ENCODE data around the gene TRAF2. TPM values are rescaled to one million over a fixed set of nuclear protein-coding genes. Genes with fewer than 3 reads are reported as not detected.

TRAF2 gene
- total and polyA plus RNA-seq, 2 donors from 2014 or later: 11.4 to 16.9 TPM

- no peaks in the 10 kb centered on the region for H3K9me3 ChIP-seq (ENCODE audit: control insufficient read depth in 2 of 3, insufficient read depth in 1 of 3, low read length in 3 of 3)
- no peaks in the 10 kb centered on the region for H3K36me3 ChIP-seq (ENCODE audit: control insufficient read depth in 2 of 3, insufficient read depth in 3 of 3, low read length in 3 of 3)
- H3K27ac ChIP-seq (ENCODE audit: low read depth in 2 of 2, low read length in 2 of 2): no peak overlapping the region
- H3K4me3 ChIP-seq (ENCODE audit: low read length in 3 of 3): no peak overlapping the region
- TF ChIP-seq, protein P1, sequence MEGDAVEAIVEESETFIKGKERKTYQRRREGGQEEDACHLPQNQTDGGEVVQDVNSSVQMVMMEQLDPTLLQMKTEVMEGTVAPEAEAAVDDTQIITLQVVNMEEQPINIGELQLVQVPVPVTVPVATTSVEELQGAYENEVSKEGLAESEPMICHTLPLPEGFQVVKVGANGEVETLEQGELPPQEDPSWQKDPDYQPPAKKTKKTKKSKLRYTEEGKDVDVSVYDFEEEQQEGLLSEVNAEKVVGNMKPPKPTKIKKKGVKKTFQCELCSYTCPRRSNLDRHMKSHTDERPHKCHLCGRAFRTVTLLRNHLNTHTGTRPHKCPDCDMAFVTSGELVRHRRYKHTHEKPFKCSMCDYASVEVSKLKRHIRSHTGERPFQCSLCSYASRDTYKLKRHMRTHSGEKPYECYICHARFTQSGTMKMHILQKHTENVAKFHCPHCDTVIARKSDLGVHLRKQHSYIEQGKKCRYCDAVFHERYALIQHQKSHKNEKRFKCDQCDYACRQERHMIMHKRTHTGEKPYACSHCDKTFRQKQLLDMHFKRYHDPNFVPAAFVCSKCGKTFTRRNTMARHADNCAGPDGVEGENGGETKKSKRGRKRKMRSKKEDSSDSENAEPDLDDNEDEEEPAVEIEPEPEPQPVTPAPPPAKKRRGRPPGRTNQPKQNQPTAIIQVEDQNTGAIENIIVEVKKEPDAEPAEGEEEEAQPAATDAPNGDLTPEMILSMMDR (IDR thresholded peaks at IDR 0.05; ENCODE audit: borderline replicate concordance, extremely low read depth, insufficient read depth): no peak
- DNase-seq (no peak), FAIRE-seq (no peak)
- no peak overlapping the region for H3K9ac ChIP-seq (ENCODE audit: low read length in 3 of 3)
- no peaks in the 10 kb centered on the region for H3K4me1 ChIP-seq (ENCODE audit: control insufficient read depth in 2 of 3, insufficient read depth in 2 of 3, low read depth in 1 of 3, low read length in 3 of 3)
- intact Hi-C loops (cut with DNase I): no loop called here
- H3K27me3 ChIP-seq (ENCODE audit: control insufficient read depth, insufficient read depth, low read length): no peaks in the 10 kb centered on the region
These were observed 45.4 kb downstream of the TRAF2 start for GRCh38 chr9:136931611-136932130.

DNA sequence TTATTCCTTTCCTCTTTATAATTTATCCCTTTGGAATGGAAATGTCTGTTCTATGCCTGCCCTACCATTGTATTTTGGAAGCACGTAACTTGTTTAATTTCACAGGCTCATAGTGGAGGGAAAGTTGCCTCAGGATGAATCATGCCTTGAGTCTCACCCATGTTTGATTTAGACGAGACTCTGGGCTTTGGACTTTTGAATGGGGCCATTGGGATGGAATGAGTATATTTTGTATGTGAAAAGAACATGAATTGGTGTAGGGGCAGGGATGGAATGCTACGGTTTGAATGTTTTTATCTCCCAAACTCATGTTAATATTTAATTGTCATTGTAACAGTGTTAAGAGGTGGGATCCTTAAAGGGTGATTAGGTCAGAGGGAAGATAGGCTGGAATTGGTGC, 48.0 kb downstream of the TRAF2 start:
- H3K4me3 ChIP-seq (ENCODE audit: low read length in 3 of 3): no peak overlapping the region
- intact Hi-C loops (cut with DNase I): no loop called here
- no peak overlapping the region for H3K9ac ChIP-seq (ENCODE audit: low read length in 3 of 3)
- no peaks in the 10 kb centered on the region for H3K36me3 ChIP-seq (ENCODE audit: control insufficient read depth in 2 of 3, insufficient read depth in 3 of 3, low read length in 3 of 3)
- H3K27ac ChIP-seq (ENCODE audit: low read depth in 2 of 2, low read length in 2 of 2): no peak overlapping the region
- DNase-seq (no peak), FAIRE-seq (no peak)
- no peaks in the 10 kb centered on the region for H3K9me3 ChIP-seq (ENCODE audit: control insufficient read depth in 2 of 3, insufficient read depth in 1 of 3, low read length in 3 of 3)
- H3K27me3 ChIP-seq (ENCODE audit: control insufficient read depth, insufficient read depth, low read length): no peaks in the 10 kb centered on the region
- no peaks in the 10 kb centered on the region for H3K4me1 ChIP-seq (ENCODE audit: control insufficient read depth in 2 of 3, insufficient read depth in 2 of 3, low read depth in 1 of 3, low read length in 3 of 3)
- TF ChIP-seq, protein P1 (IDR thresholded peaks at IDR 0.05; ENCODE audit: borderline replicate concordance, extremely low read depth, insufficient read depth): no peak

DNA sequence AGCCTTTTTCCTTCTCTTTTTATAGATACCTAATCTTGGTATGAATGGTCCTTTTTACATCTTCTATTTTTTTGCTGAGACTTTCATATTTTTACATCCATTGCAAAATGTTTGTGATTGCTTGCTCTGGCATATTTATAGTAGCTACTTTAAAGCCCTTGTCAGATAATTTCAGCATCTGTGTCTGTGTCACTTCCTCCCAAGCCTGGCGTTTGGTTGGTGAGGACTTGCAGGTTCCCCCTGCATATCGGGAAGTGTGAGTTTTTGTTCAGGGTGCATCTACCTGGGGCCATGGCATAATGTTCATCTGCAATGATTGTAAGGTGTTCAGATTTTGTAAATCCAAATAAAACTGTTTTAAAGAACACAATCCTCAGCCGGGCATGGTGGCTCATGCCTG, 49.3 kb downstream of the TRAF2 start:
- no peak overlapping the region for H3K9ac ChIP-seq (ENCODE audit: low read length in 3 of 3)
- H3K27me3 ChIP-seq (ENCODE audit: control insufficient read depth, insufficient read depth, low read length): no peaks in the 10 kb centered on the region
- TF ChIP-seq, protein P1 (IDR thresholded peaks at IDR 0.05; ENCODE audit: borderline replicate concordance, extremely low read depth, insufficient read depth): no peak
- DNase-seq (no peak), FAIRE-seq (no peak)
- intact Hi-C loops (cut with DNase I): no loop called here
- no peaks in the 10 kb centered on the region for H3K9me3 ChIP-seq (ENCODE audit: control insufficient read depth in 2 of 3, insufficient read depth in 1 of 3, low read length in 3 of 3)
- no peak overlapping the region for H3K4me3 ChIP-seq (ENCODE audit: low read length in 3 of 3)
- peaks cover 0 to 8% (median 3%) of the 10 kb centered on the region in 3 donors for H3K36me3 ChIP-seq (ENCODE audit: control insufficient read depth in 2 of 3, insufficient read depth in 3 of 3, low read length in 3 of 3)
- H3K4me1 ChIP-seq (ENCODE audit: control insufficient read depth in 2 of 3, insufficient read depth in 2 of 3, low read depth in 1 of 3, low read length in 3 of 3): no peaks in the 10 kb centered on the region
- no peak overlapping the region for H3K27ac ChIP-seq (ENCODE audit: low read depth in 2 of 2, low read length in 2 of 2)

- no peaks in the 10 kb centered on the region for H3K27me3 ChIP-seq (ENCODE audit: control insufficient read depth, insufficient read depth, low read length)
- H3K9ac ChIP-seq (ENCODE audit: low read length in 3 of 3): no peak overlapping the region
- H3K36me3 ChIP-seq (ENCODE audit: control insufficient read depth in 2 of 3, insufficient read depth in 3 of 3, low read length in 3 of 3): peaks cover 0 to 18% (median 7%) of the 10 kb centered on the region in 3 donors
- H3K27ac ChIP-seq (ENCODE audit: low read depth in 2 of 2, low read length in 2 of 2): no peak overlapping the region
- H3K9me3 ChIP-seq (ENCODE audit: control insufficient read depth in 2 of 3, insufficient read depth in 1 of 3, low read length in 3 of 3): no peaks in the 10 kb centered on the region
- no peak for FAIRE-seq
- intact Hi-C loops (cut with DNase I): no loop called here
- no peaks in the 10 kb centered on the region for H3K4me1 ChIP-seq (ENCODE audit: control insufficient read depth in 2 of 3, insufficient read depth in 2 of 3, low read depth in 1 of 3, low read length in 3 of 3)
- DNase-seq: no peak
- TF ChIP-seq, protein P1 (IDR thresholded peaks at IDR 0.05; ENCODE audit: borderline replicate concordance, extremely low read depth, insufficient read depth): no peak
- H3K4me3 ChIP-seq (ENCODE audit: low read length in 3 of 3): no peak overlapping the region
These were observed 50.4 kb downstream of the TRAF2 start for GRCh38 chr9:136936645-136937170.

All from kidney (tissue), 14 donors.